Astrocyte of the spinal cord (primary cell): ENCODE results near the gene WDR87.

ENCODE experiments used
- DNase-seq: peaks from one replicate; pipeline ENCODE4 v3.0.0; 2011; ENCODE audit warnings: low read depth, low spot score
- H3K4me3 ChIP-seq: 2 replicates; pipeline ENCODE4 v1.5.1; 2011; ENCODE audit warnings: low read depth, mild to moderate bottlenecking, low read length, moderate library complexity
- in situ Hi-C: cut with HindIII; loops from 2 replicates; pipeline ENCODE4 v1.10.0; 2017; ENCODE audit warnings: low sequenced_read_pairs
- TF ChIP-seq, protein P1 (sequence below): IDR thresholded peaks from 2 replicates; pipeline ENCODE4 v1.5.1; 2012; ENCODE audit warnings: low read depth, mild to moderate bottlenecking, low read length, inconsistent platforms

WDR87 gene

DNA sequence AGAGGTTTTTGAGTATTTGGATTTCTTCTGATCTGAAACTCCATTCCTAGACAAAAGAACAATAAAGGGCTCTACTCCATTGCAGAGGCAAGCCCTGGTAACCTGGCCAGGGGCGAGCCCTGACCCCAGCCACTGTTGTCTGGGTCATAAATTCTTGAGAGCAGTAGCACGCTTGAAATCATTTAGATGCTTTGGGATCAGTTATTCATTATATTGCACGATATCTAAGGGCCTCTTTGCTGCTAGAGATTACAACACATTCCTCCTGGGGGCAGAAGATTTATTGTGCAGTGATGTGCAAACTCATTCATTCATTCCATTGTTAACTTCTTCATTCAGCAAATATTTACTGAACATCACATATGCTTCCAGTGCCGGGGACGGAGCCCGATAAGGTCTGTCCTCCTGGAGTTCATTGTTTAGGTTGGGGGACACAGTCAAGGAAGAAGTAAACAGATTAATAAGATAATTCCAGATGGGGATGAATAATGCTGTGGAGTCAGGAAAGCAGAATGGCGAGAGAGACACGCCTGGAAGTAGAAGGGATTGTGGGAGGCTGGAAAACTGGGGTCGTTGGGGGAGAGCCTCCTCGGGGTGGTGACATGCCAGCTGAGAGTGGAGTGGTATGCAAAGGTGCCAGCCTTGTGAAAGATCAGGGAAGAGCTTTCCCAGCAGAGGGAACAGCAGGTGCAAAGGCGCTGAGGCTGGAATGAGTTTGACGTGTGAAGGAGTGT is 35.6 kb upstream of the WDR87 start:
- H3K4me3 ChIP-seq: no peak overlapping the region
- no peak for DNase-seq
- TF ChIP-seq, protein P1, sequence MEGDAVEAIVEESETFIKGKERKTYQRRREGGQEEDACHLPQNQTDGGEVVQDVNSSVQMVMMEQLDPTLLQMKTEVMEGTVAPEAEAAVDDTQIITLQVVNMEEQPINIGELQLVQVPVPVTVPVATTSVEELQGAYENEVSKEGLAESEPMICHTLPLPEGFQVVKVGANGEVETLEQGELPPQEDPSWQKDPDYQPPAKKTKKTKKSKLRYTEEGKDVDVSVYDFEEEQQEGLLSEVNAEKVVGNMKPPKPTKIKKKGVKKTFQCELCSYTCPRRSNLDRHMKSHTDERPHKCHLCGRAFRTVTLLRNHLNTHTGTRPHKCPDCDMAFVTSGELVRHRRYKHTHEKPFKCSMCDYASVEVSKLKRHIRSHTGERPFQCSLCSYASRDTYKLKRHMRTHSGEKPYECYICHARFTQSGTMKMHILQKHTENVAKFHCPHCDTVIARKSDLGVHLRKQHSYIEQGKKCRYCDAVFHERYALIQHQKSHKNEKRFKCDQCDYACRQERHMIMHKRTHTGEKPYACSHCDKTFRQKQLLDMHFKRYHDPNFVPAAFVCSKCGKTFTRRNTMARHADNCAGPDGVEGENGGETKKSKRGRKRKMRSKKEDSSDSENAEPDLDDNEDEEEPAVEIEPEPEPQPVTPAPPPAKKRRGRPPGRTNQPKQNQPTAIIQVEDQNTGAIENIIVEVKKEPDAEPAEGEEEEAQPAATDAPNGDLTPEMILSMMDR: no peak
- in situ Hi-C loops: no loop called here

DNA sequence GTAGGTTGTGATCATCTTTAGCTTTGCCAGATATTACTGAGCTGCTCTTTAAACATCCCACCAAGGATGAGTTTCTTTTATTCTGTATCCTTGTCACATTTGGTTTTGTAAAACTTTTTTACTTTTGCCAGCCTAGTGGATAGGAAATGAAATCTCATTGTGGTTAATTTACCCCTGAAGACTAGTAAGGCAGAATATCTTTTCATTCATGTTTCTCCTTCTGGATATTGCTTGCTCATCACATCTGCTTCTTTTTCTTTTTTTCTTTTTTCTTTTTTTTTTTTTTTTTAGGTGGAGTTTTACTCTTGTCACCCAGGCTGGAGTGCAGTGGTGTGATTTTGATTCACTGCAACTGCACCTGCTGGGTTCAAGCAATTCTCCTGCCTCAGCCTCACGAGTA is 32.0 kb upstream of the WDR87 start:
- H3K4me3 ChIP-seq: no peak overlapping the region
- TF ChIP-seq, protein P1: no peak
- DNase-seq: no peak
- in situ Hi-C loops: no loop called here

DNA sequence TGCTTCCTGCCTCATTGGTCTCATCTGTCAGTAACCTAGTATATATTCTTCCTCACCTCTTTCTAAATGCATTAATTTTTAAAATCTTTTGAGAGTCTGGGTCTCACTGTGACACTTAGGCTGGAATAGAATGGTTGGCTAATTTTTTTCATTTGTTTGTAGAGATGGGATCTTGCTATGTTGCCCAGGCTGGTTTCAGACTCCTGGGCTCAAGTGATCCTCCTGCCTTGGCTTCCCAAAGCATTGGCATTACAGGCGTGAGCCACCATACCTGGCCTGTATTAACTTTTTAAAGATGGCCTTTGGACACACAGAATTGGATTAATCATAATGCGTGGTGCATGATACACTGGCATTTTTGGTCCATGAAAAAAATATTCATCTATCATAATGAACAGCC is 30.5 kb upstream of the WDR87 start:
- no peak for DNase-seq
- in situ Hi-C loops: no loop called here
- H3K4me3 ChIP-seq: no peak overlapping the region
- TF ChIP-seq, protein P1: no peak

DNA sequence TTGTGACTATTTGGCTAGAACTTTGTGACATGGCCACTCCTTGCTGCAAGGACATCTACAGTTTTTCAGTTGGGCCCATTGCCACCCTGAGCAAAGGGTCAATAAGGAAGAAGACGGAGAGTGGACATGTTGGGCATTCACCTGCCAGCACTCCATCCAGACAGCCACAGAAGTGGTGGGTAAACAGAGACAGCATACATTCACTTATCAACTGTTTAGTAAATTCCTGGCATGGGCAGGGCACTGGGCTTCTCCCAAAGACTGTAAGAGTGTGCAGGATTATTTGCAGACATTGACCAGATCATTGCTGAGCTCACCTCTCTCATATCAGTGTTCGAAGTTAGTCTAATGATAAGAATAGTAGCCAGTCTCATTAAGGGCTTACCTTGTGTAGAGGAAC is 29.8 kb upstream of the WDR87 start:
- DNase-seq: no peak
- in situ Hi-C loops: no loop called here
- H3K4me3 ChIP-seq: no peak overlapping the region

DNA sequence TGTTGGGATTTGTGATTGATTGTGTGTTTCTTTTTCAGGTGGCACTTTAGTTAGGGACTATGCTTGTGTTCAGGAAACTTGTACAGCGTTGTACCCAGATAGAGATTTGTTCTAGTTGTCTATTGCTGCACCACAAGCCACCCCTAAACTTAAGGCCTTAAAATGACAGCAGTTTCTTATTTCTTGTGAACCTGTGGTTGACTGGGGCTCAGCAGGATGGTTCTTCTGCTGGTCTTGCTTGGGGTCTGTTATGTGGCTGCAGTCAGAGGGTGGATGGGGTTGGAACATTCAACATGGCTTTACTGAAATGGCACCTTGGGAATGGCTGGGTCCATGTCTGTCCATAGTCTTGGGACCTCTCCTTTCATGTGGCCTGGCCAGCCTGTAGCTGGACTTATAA is 28.9 kb upstream of the WDR87 start:
- H3K4me3 ChIP-seq: no peak overlapping the region
- in situ Hi-C loops: no loop called here
- TF ChIP-seq, protein P1: no peak
- no peak for DNase-seq

More for the DNA sequence above, 29.8 kb upstream of the WDR87 start:
- TF ChIP-seq, protein P1: no peak

DNA sequence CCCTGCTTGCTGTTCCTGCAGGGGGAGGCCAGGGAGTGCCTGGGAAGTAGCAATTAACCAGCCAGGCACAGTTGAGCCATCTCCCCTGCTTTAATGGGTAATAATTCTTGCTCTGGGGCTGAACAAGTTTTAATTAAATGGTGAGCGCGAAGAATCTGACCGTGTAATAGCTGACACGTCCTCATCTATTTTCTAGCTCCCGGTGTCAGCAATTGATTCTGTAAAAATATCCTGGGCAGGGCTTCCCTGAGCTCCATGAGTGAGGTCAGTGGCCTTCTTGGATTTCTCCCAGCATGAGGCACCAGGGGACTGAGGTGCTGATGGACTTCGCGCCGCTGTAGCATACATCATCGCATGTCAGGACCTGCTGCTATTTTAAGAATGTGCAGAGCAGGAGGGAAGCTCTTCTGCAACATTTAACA is 27.6 kb upstream of the WDR87 start:
- peak; percentile 34 for DNase-seq
- TF ChIP-seq, protein P1: no peak
- H3K4me3 ChIP-seq: no peak overlapping the region
- in situ Hi-C loops: no loop called here
